Activated CD4-positive, alpha-beta T cell treated with anti-CD3 and anti-CD28 coated beads, Interleukin-2, amount 50 U/mL, for 16 hours (primary cell): ENCODE data around the gene SORCS2.

Experiments used
- DNase-seq: peaks from one replicate; pipeline ENCODE4 v3.0.0-alpha.2; 2020

SORCS2 gene

GRCh38 chr4:7778510-7779431 lies 586.4 kb downstream of the SORCS2 start:
- DNase-seq: no peak

- no peak for DNase-seq
These were observed 587.1 kb downstream of the SORCS2 start for GRCh38 chr4:7779432-7779768.

DNA sequence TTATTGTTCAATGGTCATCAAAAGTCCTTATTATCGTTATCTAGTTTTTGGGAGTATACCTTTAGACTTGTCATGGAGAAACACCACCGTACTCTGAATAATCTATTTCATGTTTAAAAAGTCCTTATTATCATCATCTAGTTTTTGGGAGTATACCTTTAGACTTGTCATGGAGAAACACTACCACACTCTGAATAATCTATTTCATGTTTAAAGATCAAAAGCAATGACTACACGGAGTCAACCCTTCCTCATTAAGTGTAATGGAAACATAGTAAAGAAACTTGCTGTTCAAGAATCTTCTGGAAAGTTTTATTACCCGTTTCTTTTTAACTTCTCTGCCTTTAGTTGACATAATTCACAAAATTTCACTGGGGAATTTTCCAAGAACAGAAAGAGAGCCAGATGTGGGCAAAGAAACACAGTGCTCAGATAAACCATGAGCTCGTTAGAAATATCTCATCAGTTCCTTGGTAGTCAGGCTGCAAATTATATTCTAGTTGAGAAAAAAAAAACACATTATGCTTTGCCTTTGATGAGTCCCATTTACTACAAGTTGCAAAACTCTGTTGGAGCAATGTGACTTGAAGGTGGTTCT lies 588.5 kb downstream of the SORCS2 start:
- no peak for DNase-seq

GRCh38 chr4:7781366-7781765 lies 589.0 kb downstream of the SORCS2 start:
- DNase-seq: no peak

DNA sequence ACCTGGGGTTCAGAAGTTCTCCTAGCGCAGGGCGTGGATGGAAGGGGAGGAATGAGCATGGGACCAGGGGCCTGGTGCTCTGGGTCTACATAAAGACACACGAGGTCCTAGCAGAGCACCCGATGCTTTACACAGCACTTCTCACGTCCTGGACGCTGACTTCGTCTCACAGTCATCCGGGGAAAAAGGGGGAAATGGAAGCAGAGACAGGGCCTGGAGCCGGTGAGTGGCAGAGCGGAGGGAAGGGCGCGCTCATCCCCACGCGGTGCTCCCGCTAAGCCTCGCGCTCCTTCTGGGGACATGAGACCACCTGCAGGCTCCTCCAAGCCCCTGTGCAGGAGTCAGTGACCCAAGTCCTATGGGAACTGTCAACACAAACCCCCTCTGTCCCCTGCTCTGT lies 589.7 kb downstream of the SORCS2 start:
- DNase-seq: no peak

DNA sequence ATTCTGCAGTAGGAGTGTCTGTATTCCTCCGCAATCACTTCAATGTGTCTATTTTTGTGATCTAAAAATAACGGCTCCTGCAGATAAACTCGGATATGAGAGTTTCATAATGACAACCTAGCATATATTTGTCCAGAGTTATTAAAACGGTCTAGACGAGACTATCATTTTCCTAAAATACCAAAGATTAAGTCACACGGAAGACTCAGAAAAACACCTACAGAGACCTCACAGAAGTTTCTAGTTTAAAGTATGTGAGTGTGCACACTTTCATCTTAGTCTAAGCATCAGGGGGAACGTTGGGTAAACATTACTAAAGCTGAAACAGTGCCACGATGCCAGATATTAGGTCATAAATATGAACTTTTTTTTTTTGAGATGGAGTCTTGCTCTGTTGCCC lies 590.4 kb downstream of the SORCS2 start:
- DNase-seq: peak; percentile 38

GRCh38 chr4:7783541-7783940 lies 591.2 kb downstream of the SORCS2 start:
- no peak for DNase-seq

DNA sequence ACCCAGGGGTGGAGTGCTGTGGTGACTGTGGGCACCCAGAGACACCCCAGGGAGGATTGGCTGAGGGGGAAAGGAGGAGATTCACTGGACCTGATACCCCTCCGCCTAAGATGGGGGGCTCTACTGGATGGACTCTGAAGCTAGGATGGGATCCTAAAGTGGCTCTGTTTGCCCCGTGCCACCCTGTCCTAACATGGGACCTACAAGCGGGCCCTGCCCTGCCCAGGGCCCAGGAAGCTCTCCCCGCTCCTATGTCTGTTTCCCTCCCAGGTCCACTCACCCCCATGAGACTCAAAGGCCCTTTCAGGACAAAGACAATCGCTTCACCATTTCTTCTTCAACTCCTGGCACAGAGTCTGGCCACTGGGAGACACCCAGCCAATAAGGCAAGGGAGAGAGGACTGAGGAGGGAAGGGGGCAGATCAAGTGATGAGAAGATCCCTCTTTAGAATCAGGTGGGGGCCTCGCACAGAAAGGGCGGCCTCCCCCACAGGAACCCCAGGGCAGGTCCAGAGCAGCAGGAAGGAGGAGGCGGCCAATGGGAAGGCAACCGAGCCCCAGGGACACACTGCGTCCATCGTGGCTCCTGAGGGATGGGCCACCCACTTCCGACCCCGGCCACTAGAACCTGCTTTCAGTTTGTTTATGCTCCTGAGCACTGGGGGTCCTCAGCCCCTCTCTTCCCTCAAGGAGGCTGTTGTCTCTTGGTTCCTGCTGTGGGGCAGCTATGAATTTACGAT lies 592.0 kb downstream of the SORCS2 start:
- no peak for DNase-seq

- DNase-seq: peak; percentile 74
These were observed 592.7 kb downstream of the SORCS2 start for GRCh38 chr4:7785017-7785416.

- DNase-seq: no peak
These were observed 593.7 kb downstream of the SORCS2 start for GRCh38 chr4:7786040-7786439.

DNA sequence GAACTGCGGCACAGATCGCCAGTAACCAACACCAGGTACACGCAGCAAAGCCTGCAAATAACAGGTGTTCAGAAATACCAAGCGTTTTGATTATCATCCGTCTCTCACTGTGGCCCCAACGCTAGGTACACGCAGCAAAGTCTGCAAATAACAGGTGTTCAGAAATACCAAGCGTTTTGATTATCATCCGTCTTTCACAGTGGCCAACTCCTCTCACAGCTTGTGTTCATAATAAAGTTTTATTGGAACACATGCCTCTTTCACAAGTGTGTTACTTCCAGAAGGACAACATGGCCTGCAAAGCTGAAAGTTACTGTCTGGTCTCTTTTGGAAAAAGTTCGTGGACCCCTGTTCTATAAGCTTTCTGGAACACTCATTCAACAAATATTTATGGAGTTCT lies 594.2 kb downstream of the SORCS2 start:
- no peak for DNase-seq

DNA sequence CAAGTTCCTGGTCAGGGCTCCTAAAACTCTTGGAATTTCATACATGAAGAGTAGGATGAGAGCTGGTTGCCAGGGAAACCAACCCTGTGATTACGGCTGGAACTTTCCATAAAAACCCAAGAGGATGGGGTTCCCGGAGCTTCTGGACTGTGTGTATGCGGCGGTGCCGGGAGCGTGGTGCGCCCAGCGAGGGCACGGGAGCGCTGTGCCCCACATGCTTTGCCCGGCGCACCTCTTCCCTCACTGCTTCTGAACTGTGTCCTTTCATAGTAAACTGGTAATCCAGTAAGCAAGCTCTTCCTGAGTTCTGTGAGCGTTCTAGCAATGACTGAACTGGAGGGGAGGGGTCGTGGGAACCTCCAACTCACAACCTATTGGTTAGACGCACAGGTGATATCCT lies 594.7 kb downstream of the SORCS2 start:
- no peak for DNase-seq

DNA sequence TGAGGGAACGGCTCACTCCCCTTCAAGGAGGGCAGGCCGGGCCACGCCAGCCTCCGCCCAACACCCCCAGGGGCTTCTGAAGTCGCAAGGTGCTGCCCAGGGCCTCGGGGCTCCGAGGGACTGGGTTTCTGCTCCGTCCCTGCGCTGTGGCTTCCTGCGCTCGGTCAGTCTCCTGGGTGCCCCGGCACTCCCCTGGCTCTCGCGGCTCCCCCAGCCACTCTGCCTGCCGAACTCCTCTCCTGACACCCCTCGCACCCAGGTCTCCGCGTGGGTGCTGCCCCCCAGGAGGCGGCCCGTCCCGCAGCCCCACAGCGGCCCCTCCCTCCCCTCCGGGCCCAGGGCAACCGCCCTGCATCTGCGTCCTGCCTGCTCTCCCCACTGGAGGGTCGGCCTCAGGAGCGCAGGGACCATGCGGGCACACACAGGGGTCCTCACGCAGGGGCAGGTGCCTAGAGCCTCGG lies 595.4 kb downstream of the SORCS2 start:
- DNase-seq: no peak

- no peak for DNase-seq
These were observed 595.9 kb downstream of the SORCS2 start for GRCh38 chr4:7788193-7788592.

- DNase-seq: no peak
These were observed 596.5 kb downstream of the SORCS2 start for GRCh38 chr4:7788694-7789425.

DNA sequence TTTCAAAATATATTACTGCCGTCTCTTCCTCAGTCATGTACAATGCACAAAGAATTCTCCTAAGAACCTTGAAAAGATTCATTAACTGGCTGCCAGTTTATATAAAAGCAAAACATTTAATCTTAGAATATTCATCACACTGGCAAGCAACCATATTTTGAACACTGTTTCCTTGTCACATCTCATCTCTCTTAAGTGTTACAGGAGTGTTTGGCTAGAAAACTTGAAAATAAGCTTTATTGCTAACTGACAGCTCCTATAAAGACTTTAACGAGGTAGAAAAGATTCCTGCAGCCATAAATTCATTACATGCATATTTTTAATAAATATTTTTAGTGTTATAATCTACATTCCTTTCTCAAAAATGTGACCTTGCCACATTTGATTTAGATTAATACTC lies 597.7 kb downstream of the SORCS2 start:
- no peak for DNase-seq

- DNase-seq: no peak
These were observed 598.7 kb downstream of the SORCS2 start for GRCh38 chr4:7790999-7791398.
